Panc1 (cell line): ENCODE measurements around the gene SLC35D2. TPM values are rescaled to one million over a fixed set of nuclear protein-coding genes. Genes with fewer than 3 reads are reported as not detected.

ENCODE experiments used
- ATAC-seq: fragments of 200-7000 bp; cut with Tn5 transposase; 2 replicates; pipeline ENCODE4 v1.9.1; 2020; ENCODE audit warnings: mild to moderate bottlenecking, moderate library complexity
- BruUV-seq: library from RNA; stranded (reverse); fragments of 400-500 nt; replicated peaks from 2 replicates; lab custom pipeline; 2021; lab: Mats Ljungman, UMichigan
- CTCF ChIA-PET: fragments of 300-600 bp; sonication (Branson Sonifier 250); formaldehyde crosslinking; loops from one replicate; lab custom pipeline; 2022; ENCODE audit warnings: antibody characterized with exemption; lab: Charles Lee
- POLR2A ChIA-PET: fragments of 300-600 bp; sonication (Branson Sonifier 250); formaldehyde crosslinking; loops from one replicate; lab custom pipeline; 2022; ENCODE audit warnings: antibody characterized with exemption; lab: Charles Lee
- DNase-seq: peaks from one replicate; pipeline ENCODE4 v3.0.0-alpha.2; 2010; ENCODE audit warnings: low read depth, low spot score
- H3K27ac ChIP-seq: 2 replicates; pipeline ENCODE4 v1.5.1; 2011; ENCODE audit warnings: mild to moderate bottlenecking, low read length, inconsistent platforms
- H3K27me3 ChIP-seq: fragments of 200-500 bp; sonication (Bioruptor generic); 2 replicates; pipeline ENCODE4 v1.6.0; 2014; ENCODE audit warnings: low read length, inconsistent platforms; ENCODE audit not compliant: control insufficient read depth, insufficient read depth
- H3K36me3 ChIP-seq: fragments of 200-500 bp; sonication (Bioruptor generic); 2 replicates; pipeline ENCODE4 v1.5.1; 2014; ENCODE audit warnings: inconsistent platforms, mild to moderate bottlenecking, low read length, moderate library complexity; ENCODE audit not compliant: control insufficient read depth, insufficient read depth
- H3K4me1 ChIP-seq: 2 replicates; pipeline ENCODE4 v1.5.1; 2011; ENCODE audit warnings: inconsistent platforms, mild to moderate bottlenecking, low read length, moderate library complexity; ENCODE audit not compliant: control insufficient read depth, insufficient read depth
- H3K4me3 ChIP-seq, 2 experiments: 2 replicates each; pipeline ENCODE4 v1.5.1; 2011 to 2012; ENCODE audit warnings: low read depth in 2 of 2, low read length in 2 of 2, mild to moderate bottlenecking in 2 of 2, inconsistent platforms in 1 of 2, moderate library complexity in 1 of 2
- H3K9me3 ChIP-seq: fragments of 200-500 bp; sonication (Bioruptor generic); 2 replicates; pipeline ENCODE4 v1.5.1; 2014; ENCODE audit warnings: low read depth, mild to moderate bottlenecking, inconsistent platforms, low read length, moderate library complexity; ENCODE audit not compliant: control insufficient read depth, insufficient read depth
- CTCF ChIP-seq: fragments of 450-650 bp; IDR thresholded peaks from 2 replicates; pipeline ENCODE4 v1.5.1; 2017; ENCODE audit warnings: mild to moderate bottlenecking
- POLR2AphosphoS5 ChIP-seq: IDR thresholded peaks from 2 replicates; pipeline ENCODE4 v1.6.1; 2012; ENCODE audit warnings: mild to moderate bottlenecking, low read depth, low read length, moderate library complexity
- REST ChIP-seq, 2 experiments: IDR thresholded peaks; 2 replicates each; pipeline ENCODE4 v1.6.1; 2011 to 2012; ENCODE audit warnings: low read depth in 2 of 2, control low read depth in 1 of 2, low read length in 1 of 2, mild to moderate bottlenecking in 1 of 2, moderate library complexity in 1 of 2; ENCODE audit not compliant: insufficient read depth in 1 of 2
- SIN3A ChIP-seq: IDR thresholded peaks from 2 replicates; pipeline ENCODE4 v1.6.1; 2012; ENCODE audit warnings: low read depth, mild to moderate bottlenecking, low read length, moderate library complexity, borderline replicate concordance; ENCODE audit not compliant: insufficient read depth
- TCF7L2 ChIP-seq: IDR thresholded peaks from 2 replicates; pipeline ENCODE4 v1.6.1; 2011; ENCODE audit warnings: mild to moderate bottlenecking, low read depth, low read length, inconsistent platforms
- in situ Hi-C: cut with HindIII; loops from 2 replicates; pipeline ENCODE4 v1.10.0; 2016; ENCODE audit warnings: low sequenced_read_pairs, low pct_unique_long_range_greater_than_20kb
- intact Hi-C: fragments of 100-400 bp; cut with micrococcal nuclease; formaldehyde crosslinking; loops from one replicate; pipeline ENCODE4 v1.10.0; 2022; ENCODE audit not compliant: unreplicated experiment
- total RNA-seq: library from RNA; stranded (reverse); gene quantifications from one replicate; pipeline ENCODE4 v1.2.1, GENCODE V29; 2021; ENCODE audit not compliant: unreplicated experiment

SLC35D2 gene
- total RNA-seq, 1 experiment from 2014 or later: 23.7 TPM

GRCh38 chr9:96318921-96319565, 64.5 kb downstream of the SLC35D2 start:
- H3K27ac ChIP-seq: no peak overlapping the region
- ChIA-PET CTCF (no interaction called here), POLR2A (no interaction called here)
- no peaks in the 10 kb centered on the region for H3K36me3 ChIP-seq
- H3K9me3 ChIP-seq: no peaks in the 10 kb centered on the region
- H3K4me3 ChIP-seq: no peak overlapping the region
- no peaks in the 10 kb centered on the region for H3K4me1 ChIP-seq
- no peaks in the 10 kb centered on the region for H3K27me3 ChIP-seq
- in situ Hi-C loops: no loop called here
- no TSS peak for BruUV-seq
- TF ChIP-seq CTCF: no peak
- DNase-seq: no peak
- no peak for ATAC-seq
- intact Hi-C loops: loop anchor here (5.0 kb wide), 1 partner anchor 87 kb away; no protein-coding TSS in a partner anchor

GRCh38 chr9:96317335-96317980, 66.1 kb downstream of the SLC35D2 start:
- TF ChIP-seq POLR2AphosphoS5: no peak
- TF ChIP-seq SIN3A: no peak
- TF ChIP-seq CTCF: peak; percentile 87
- no peak for TF ChIP-seq TCF7L2
- Histone ChIP-seq H3K9me3 (no peaks in the 10 kb centered on the region), H3K4me3 (no peak overlapping the region), H3K36me3 (no peaks in the 10 kb centered on the region), H3K27me3 (no peaks in the 10 kb centered on the region), H3K4me1 (no peaks in the 10 kb centered on the region), H3K27ac (no peak overlapping the region)
- intact Hi-C loops (loop anchor here (5.0 kb wide), 1 partner anchor 85 kb away; no protein-coding TSS in a partner anchor), in situ Hi-C loops (no loop called here)
- ATAC-seq (peak; percentile 75), DNase-seq (no peak)
- POLR2A ChIA-PET: interaction anchor here (0.7 kb wide), 1 partner anchor 21 kb away, joined by 3 read pairs; no protein-coding TSS in a partner anchor
- no TSS peak for BruUV-seq
- CTCF ChIA-PET: interaction anchor here (0.6 to 1.4 kb wide), 6 partner anchors 9 to 140 kb away, joined by 3 to 7 read pairs (median 4); no protein-coding TSS in a partner anchor

- Histone ChIP-seq H3K36me3 (no peaks in the 10 kb centered on the region), H3K4me3 (no peak overlapping the region), H3K9me3 (no peaks in the 10 kb centered on the region), H3K27ac (no peak overlapping the region), H3K4me1 (no peaks in the 10 kb centered on the region), H3K27me3 (no peaks in the 10 kb centered on the region)
- ATAC-seq: no peak
- no peak for DNase-seq
- no TSS peak for BruUV-seq
- intact Hi-C loops: no loop called here
- ChIA-PET CTCF (interaction anchor here (1.4 kb wide), 1 partner anchor 19 kb away, joined by 4 read pairs; no protein-coding TSS in a partner anchor), POLR2A (no interaction called here)
- no peak for TF ChIP-seq POLR2AphosphoS5
- no peak for TF ChIP-seq TCF7L2
- no peak for TF ChIP-seq CTCF
- TF ChIP-seq REST (IDR thresholded peaks at IDR 0.05; ENCODE audit: insufficient read depth in 1 of 2, low read depth in 2 of 2, low read length in 1 of 2): no peak
- no peak for TF ChIP-seq SIN3A
- in situ Hi-C loops: no loop called here
Measured at GRCh38 chr9:96309850-96310249, 73.7 kb downstream of the SLC35D2 start.
